Fibroblast of pulmonary artery (primary cell): ENCODE measurements around the gene SLC22A8.
"Not testable (repeated sequence)": the region's sequence is repeated elsewhere in the genome, so short reads cannot be mapped to it uniquely, and the experiment has no call there.

Source experiments
- DNase-seq: peaks from one replicate; pipeline ENCODE4 v3.0.0-alpha.2; 2010; ENCODE audit warnings: low read depth
- H3K4me3 ChIP-seq: replicated peaks from 2 replicates; pipeline ENCODE4 v1.5.1; 2011; ENCODE audit warnings: low read depth, mild to moderate bottlenecking, control low read depth, low read length, moderate library complexity
- CTCF ChIP-seq: IDR thresholded peaks from 2 replicates; pipeline ENCODE4 v1.5.1; 2011; ENCODE audit warnings: mild to moderate bottlenecking, control low read depth, low read length, inconsistent platforms; ENCODE audit errors: missing control alignments

Gene SLC22A8

GRCh38 chr11:62958547-62959421 is 56.9 kb downstream of the SLC22A8 start:
- no peak overlapping the region for H3K4me3 ChIP-seq
- DNase-seq: peak; percentile 30
- no peak for TF ChIP-seq CTCF

- H3K4me3 ChIP-seq: no peak overlapping the region
- no peak for TF ChIP-seq CTCF
- no peak for DNase-seq
Observed at GRCh38 chr11:62957147-62957546, 58.5 kb downstream of the SLC22A8 start.

- H3K4me3 ChIP-seq: no peak overlapping the region
- no peak for DNase-seq
- TF ChIP-seq CTCF: no peak
Observed at GRCh38 chr11:62954478-62954877, 61.2 kb downstream of the SLC22A8 start.

- TF ChIP-seq CTCF: no peak
- peak; percentile 58 for DNase-seq
- no peak overlapping the region for H3K4me3 ChIP-seq
Observed at GRCh38 chr11:62953811-62954210, 61.8 kb downstream of the SLC22A8 start.

GRCh38 chr11:62948765-62949320 is 66.8 kb downstream of the SLC22A8 start:
- TF ChIP-seq CTCF: no peak

GRCh38 chr11:62945538-62945937 is 70.1 kb downstream of the SLC22A8 start:
- not testable (repeated sequence) for DNase-seq, H3K4me3 ChIP-seq

More at GRCh38 chr11:62948765-62949320, 66.8 kb downstream of the SLC22A8 start:
- no peak overlapping the region for H3K4me3 ChIP-seq
- DNase-seq: no peak
